ENCODE results near the gene CELF4. TPM values are rescaled to one million over a fixed set of nuclear protein-coding genes. Genes with fewer than 3 reads are reported as not detected.

Gene CELF4
- total and polyA plus RNA-seq, 7 donors = 0.60 to 5.0 (median 1.8) TPM; not detected in 1

- no peak for DNase-seq
- Histone ChIP-seq H3K9me3 (no peaks in the 10 kb centered on the region), H3K36me3 (no peaks in the 10 kb centered on the region), H3K27me3 (peaks cover 11 to 65% (median 43%) of the 10 kb centered on the region in 3 donors), H3K4me1 (peaks cover 0 to 14% (median 9%) of the 10 kb centered on the region in 4 donors), H3K4me3 (no peak overlapping the region), H3K27ac (no peak overlapping the region)
- intact Hi-C loops (cut with DNase I) = no loop called here
- WGBS, 2 donors = 83 to 89% methylated on average over 9 of the region's 9 CpGs
- TF ChIP-seq POLR2A (IDR thresholded peaks at IDR 0.05) (no peak), POLR2AphosphoS5 (IDR thresholded peaks at IDR 0.05) (no peak), EP300 (IDR thresholded peaks at IDR 0.05) (no peak)
- TF ChIP-seq, protein P1, sequence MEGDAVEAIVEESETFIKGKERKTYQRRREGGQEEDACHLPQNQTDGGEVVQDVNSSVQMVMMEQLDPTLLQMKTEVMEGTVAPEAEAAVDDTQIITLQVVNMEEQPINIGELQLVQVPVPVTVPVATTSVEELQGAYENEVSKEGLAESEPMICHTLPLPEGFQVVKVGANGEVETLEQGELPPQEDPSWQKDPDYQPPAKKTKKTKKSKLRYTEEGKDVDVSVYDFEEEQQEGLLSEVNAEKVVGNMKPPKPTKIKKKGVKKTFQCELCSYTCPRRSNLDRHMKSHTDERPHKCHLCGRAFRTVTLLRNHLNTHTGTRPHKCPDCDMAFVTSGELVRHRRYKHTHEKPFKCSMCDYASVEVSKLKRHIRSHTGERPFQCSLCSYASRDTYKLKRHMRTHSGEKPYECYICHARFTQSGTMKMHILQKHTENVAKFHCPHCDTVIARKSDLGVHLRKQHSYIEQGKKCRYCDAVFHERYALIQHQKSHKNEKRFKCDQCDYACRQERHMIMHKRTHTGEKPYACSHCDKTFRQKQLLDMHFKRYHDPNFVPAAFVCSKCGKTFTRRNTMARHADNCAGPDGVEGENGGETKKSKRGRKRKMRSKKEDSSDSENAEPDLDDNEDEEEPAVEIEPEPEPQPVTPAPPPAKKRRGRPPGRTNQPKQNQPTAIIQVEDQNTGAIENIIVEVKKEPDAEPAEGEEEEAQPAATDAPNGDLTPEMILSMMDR (IDR thresholded peaks at IDR 0.05) = no peak
Observed at GRCh38 chr18:37489011-37489410, 76.6 kb downstream of the CELF4 start.

DNA sequence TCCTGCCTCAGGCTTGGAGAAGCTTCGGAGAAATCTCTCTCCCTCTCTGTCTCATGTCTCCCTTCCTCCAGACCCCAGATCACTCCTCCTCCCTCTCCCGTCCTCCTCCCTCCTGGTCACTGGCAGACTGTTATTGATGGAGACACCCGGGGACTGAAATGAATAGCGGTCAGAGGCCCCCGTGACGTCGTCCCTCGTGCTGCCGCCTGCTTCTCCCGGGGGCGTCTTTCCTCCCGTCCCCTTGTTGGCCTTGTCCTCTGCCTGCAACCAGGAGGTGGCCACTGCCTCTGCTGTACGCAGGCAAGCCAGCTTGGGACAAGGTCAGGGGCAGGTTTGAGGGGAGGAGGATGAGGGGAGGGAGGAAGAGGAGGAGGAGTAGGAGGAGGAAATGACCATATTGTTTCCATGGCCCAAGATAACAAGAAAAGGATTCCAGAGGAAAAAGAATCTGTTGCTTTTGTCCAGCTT lies 78.2 kb downstream of the CELF4 start:
- H3K36me3 ChIP-seq = no peaks in the 10 kb centered on the region
- intact Hi-C loops (cut with DNase I) = no loop called here
- no peak overlapping the region for H3K27ac ChIP-seq
- no peak for DNase-seq
- 12 to 20% methylated on average over 13 of the region's 13 CpGs for WGBS, 2 donors
- TF ChIP-seq, protein P1 (IDR thresholded peaks at IDR 0.05) = no peak
- H3K9me3 ChIP-seq = no peaks in the 10 kb centered on the region
- H3K4me1 ChIP-seq = peaks cover 0 to 14% (median 9%) of the 10 kb centered on the region in 4 donors
- no peak overlapping the region for H3K4me3 ChIP-seq
- H3K27me3 ChIP-seq = peaks cover 11 to 66% (median 46%) of the 10 kb centered on the region in 3 donors

- Histone ChIP-seq H3K36me3 (no peaks in the 10 kb centered on the region), H3K4me1 (peaks cover 0 to 14% (median 9%) of the 10 kb centered on the region in 4 donors), H3K9me3 (no peaks in the 10 kb centered on the region), H3K4me3 (no peak overlapping the region), H3K27ac (no peak overlapping the region), H3K27me3 (peaks cover 11 to 66% (median 46%) of the 10 kb centered on the region in 3 donors)
- WGBS, 2 donors = 83 to 86% methylated on average over 5 of the region's 5 CpGs
- TF ChIP-seq POLR2AphosphoS5 (IDR thresholded peaks at IDR 0.05) = no peak
- TF ChIP-seq, protein P1 (IDR thresholded peaks at IDR 0.05) = no peak
- TF ChIP-seq EP300 (IDR thresholded peaks at IDR 0.05) = no peak
- TF ChIP-seq POLR2A (IDR thresholded peaks at IDR 0.05) = no peak
- no peak for DNase-seq
- intact Hi-C loops (cut with DNase I) = no loop called here
Observed at GRCh38 chr18:37486848-37487247, 78.8 kb downstream of the CELF4 start.

DNA sequence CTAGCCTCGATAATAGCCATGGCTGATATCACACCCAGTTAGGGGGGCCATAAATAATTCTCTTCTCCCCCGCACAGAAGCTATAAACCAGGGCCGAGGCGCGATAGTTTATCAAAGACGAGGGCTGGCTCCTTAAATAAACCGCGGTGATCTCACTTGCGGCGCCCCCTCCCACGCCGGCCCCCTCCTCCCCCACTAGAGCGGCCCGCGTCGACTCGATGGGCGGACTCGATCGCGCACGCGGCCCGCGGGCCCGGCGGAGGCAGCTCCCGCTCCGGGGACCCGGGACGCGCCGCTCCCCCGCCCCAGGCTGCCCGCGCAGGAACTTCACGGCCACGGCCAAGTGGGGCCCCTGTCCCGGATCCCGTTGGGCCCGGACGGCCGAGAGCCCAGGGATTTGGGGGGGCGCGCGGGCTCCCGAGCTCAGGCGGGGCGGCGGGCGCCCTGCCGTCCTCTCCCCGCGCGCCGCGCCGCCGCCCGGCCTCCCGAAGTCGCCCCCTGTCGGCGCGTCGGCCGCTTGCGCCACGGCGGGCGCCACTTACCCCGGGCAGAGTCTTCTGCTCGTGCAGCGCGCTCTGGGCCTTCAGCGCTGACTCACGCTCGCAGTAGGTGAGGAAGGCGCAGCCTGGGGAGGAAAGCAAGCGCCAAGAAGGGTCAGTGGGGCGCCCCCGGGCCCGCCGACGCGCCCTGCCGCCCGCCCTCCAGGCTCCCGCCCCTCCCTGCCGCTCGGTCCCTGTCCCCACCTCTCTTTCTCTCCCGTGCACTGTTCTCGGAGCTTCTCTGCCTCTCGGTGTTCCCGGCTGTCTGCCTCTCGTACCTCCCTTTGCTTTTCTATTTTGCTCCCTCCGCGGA lies 80.4 kb downstream of the CELF4 start:
- Histone ChIP-seq H3K27ac (no peak overlapping the region), H3K4me3 (peak overlapping the region in 3 of 4 donors; percentile 19 to 38 (median 28))
- WGBS, 2 donors = 2 to 6% methylated on average over 98 of the region's 98 CpGs

GRCh38 chr18:37483984-37484819 lies 81.4 kb downstream of the CELF4 start:
- Histone ChIP-seq H3K36me3 (no peaks in the 10 kb centered on the region), H3K4me3 (no peak overlapping the region), H3K27ac (no peak overlapping the region), H3K9me3 (no peaks in the 10 kb centered on the region), H3K4me1 (peaks cover 0 to 14% (median 9%) of the 10 kb centered on the region in 4 donors), H3K27me3 (peaks cover 11 to 55% (median 45%) of the 10 kb centered on the region in 3 donors)
- intact Hi-C loops (cut with DNase I) = no loop called here
- WGBS, 2 donors = 14% methylated on average over 17 of the region's 17 CpGs
- DNase-seq = no peak
- TF ChIP-seq, protein P1 (IDR thresholded peaks at IDR 0.05) = no peak
- TF ChIP-seq EP300 (IDR thresholded peaks at IDR 0.05) (no peak), POLR2AphosphoS5 (IDR thresholded peaks at IDR 0.05) (no peak), POLR2A (IDR thresholded peaks at IDR 0.05) (no peak)

More for the DNA sequence above, 80.4 kb downstream of the CELF4 start:
- DNase-seq = no peak
- peaks cover 0 to 14% (median 9%) of the 10 kb centered on the region in 4 donors for H3K4me1 ChIP-seq
- no peak for TF ChIP-seq POLR2A (IDR thresholded peaks at IDR 0.05)
- no peaks in the 10 kb centered on the region for H3K9me3 ChIP-seq
- no peaks in the 10 kb centered on the region for H3K36me3 ChIP-seq
- intact Hi-C loops (cut with DNase I) = no loop called here
- H3K27me3 ChIP-seq = peaks cover 11 to 65% (median 46%) of the 10 kb centered on the region in 3 donors
